NB4 (cell line): Measurements from ENCODE around the gene EIF4G3.

ENCODE experiments used
- DNase-seq: peaks from one replicate; pipeline ENCODE4 v3.0.0; 2010; ENCODE audit warnings: low read depth
- H3K4me3 ChIP-seq: one replicate; pipeline ENCODE4 v1.5.1; 2011; ENCODE audit warnings: mild to moderate bottlenecking, low read depth, low read length, moderate library complexity
- MYC ChIP-seq: IDR thresholded peaks from 2 replicates; pipeline ENCODE4 v1.6.1; 2011; ENCODE audit warnings: low read depth, low read length
- POLR2A ChIP-seq: IDR thresholded peaks from 2 replicates; pipeline ENCODE4 v1.6.1; 2011; ENCODE audit warnings: mild to moderate bottlenecking; ENCODE audit not compliant: insufficient read length; ENCODE audit errors: extremely low read depth
- TF ChIP-seq, protein P1 (sequence below): IDR thresholded peaks from one replicate; pipeline ENCODE4 v1.5.1; 2012; ENCODE audit warnings: low read depth, low read length
- TF ChIP-seq, protein P2 (sequence below): IDR thresholded peaks from 2 replicates; pipeline ENCODE4 v1.6.1; 2011; ENCODE audit warnings: low read depth, low read length

The EIF4G3 gene

DNA sequence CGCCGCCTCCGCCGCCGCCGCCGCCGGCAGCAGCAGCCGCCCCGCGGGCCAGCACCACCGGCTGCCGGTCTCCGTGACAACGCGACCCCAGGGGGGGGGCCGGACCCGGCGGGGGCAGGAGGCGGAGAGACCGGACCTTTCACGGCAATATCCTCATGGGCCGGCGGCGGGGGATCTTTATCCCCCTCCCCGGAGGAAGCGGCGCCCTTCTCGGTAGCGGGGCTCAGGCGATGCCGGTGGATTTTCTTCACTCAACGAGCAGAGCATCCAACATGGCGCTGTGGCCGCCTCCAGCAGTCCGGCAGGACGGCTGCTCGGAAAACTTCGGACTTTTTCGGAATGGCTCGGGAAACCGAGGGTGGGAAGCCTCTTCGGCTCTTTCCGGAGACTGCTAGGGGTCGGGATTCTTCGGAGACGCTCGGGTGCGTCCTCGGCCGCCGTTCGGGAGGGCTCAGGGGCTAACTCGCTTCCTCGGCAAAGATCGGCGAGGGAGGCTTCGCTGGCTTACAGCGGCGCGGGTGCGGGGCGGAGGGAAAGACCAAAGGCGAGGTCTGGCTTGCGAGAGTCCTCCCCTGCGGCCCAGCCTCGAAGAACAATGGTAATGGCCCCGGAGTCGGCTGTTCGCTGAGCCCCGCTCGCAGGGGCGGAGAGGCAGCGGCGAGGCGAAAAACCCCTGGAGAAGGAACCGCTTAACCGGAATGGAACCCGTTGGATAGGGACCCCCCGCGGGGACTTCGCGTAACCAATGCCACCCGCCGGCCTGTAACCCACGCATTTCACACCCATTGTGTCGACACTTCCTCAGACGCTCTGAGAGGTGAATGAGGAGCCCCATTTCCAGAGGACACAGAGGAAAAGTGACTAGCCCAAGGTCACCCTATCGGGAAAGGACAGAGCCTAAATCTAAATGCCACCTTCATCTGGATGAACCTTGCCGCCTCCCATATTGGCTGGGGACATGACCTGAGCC, at the start of gene EIF4G3:
Gene EIF4G3 (minus strand): TSS at position 312 of the 970 bp plus-strand sequence. CDS start 174,155 bp downstream, outside the sequence.
- DNase-seq: peak; percentile 96
- peak within 1 kb of the TSS; percentile 81 for H3K4me3 ChIP-seq
- TF ChIP-seq MYC (peak; percentile 75), POLR2A (peak; percentile 78)
- TF ChIP-seq, protein P1, sequence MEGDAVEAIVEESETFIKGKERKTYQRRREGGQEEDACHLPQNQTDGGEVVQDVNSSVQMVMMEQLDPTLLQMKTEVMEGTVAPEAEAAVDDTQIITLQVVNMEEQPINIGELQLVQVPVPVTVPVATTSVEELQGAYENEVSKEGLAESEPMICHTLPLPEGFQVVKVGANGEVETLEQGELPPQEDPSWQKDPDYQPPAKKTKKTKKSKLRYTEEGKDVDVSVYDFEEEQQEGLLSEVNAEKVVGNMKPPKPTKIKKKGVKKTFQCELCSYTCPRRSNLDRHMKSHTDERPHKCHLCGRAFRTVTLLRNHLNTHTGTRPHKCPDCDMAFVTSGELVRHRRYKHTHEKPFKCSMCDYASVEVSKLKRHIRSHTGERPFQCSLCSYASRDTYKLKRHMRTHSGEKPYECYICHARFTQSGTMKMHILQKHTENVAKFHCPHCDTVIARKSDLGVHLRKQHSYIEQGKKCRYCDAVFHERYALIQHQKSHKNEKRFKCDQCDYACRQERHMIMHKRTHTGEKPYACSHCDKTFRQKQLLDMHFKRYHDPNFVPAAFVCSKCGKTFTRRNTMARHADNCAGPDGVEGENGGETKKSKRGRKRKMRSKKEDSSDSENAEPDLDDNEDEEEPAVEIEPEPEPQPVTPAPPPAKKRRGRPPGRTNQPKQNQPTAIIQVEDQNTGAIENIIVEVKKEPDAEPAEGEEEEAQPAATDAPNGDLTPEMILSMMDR: no peak
- TF ChIP-seq, protein P2, sequence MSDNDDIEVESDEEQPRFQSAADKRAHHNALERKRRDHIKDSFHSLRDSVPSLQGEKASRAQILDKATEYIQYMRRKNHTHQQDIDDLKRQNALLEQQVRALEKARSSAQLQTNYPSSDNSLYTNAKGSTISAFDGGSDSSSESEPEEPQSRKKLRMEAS: peak; percentile 30

DNA sequence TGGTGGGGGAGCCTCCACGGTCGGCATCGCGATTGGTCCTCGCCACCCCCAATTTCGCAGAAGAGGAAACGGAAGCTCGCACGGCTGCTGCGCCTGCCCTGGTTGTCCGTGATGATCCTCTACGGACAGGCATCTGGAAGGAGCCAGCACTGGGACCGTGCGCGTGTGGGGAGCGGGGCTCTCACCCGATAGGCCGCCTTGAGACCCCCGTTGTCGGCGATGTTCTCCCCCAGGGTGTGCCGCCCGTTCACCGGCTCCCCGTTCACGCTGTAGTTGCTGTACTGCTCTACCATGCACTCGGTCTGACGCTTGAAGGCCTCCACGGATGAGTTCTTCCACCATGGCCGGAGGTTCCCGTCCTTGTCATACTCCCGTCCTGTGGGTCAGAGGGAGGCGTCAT, 48.4 kb upstream of the EIF4G3 start:
- no peak overlapping the region for H3K4me3 ChIP-seq
- TF ChIP-seq, protein P1: no peak
- TF ChIP-seq MYC (no peak), POLR2A (no peak)
- TF ChIP-seq, protein P2: no peak
- no peak for DNase-seq

DNA sequence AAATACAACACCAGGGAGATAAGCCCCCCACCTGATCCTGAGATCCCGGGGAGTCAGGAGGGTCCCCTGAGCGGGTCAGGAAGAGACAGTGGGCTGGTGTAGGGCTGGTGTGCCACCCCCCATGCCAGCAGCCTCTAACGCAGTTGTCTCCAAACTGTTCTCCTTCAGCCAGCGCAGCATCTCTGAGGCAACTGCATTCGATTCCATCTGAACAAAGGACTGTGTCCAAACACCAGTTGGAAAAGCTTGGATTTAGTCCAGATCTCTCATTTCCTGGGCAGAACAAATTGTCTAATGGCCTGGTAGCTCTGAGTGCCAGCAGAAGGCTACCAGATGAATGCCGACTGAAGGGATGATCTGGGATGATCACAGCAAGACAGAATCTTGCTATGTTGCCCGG, 44.1 kb upstream of the EIF4G3 start:
- DNase-seq: no peak
- H3K4me3 ChIP-seq: no peak overlapping the region
- no peak for TF ChIP-seq POLR2A
- no peak for TF ChIP-seq MYC
- TF ChIP-seq, protein P1: no peak
- TF ChIP-seq, protein P2: no peak

- TF ChIP-seq, protein P2: no peak
- TF ChIP-seq POLR2A (no peak), MYC (no peak)
- TF ChIP-seq, protein P1: no peak
- DNase-seq: no peak
- no peak overlapping the region for H3K4me3 ChIP-seq
Measured at GRCh38 chr1:21219674-21220073, 43.0 kb upstream of the EIF4G3 start.

DNA sequence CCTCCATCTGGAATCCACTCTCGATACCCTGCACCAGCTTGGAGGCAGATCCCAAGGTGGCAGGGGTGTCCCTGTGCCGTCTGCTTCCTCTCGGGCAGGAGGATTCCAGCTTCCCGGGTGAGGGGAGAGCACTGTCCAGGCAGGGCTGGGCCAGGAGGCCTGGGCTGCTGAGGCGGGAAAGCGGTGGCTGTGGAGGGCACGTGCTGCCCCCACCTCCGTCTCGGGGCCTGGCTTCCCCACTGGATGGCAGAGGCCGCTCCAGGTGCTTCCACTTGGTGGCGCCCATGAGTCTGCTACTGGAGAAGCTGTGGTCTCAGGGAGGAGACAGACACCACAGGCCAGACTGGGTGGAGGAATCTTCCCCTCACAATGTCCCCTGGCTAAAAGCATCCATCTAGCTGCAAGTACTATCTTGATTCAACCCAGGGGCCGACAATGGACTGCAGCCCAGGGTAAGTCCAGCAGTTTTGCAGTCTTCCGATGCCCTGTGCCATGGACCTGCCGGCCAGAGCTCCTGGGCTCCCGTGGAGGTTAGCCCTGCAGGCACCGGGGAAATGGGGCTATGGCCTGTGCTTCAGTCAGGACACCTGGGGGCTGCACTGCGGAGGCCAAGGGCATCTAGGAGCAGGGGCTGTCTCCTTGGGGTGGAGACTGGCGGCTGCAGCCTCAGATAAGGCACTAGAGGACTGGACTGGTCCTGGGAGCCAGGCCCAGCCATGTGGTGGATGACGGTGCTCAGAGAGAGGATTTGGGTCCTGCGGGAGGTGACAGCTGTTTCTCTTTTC, 41.3 kb upstream of the EIF4G3 start:
- TF ChIP-seq, protein P2: no peak
- no peak for TF ChIP-seq MYC
- TF ChIP-seq POLR2A: no peak
- TF ChIP-seq, protein P1: peak; percentile 77
- peak; percentile 60 for DNase-seq
- H3K4me3 ChIP-seq: no peak overlapping the region
